Measurements from ENCODE around the gene LENG1.
A peak's percentile ranks its signal among the peaks of the same experiment; 100 is the strongest.
"Not testable (repeated sequence)": the region's sequence is repeated elsewhere in the genome, so short reads cannot be mapped to it uniquely, and the experiment has no call there.

LENG1 gene

DNA sequence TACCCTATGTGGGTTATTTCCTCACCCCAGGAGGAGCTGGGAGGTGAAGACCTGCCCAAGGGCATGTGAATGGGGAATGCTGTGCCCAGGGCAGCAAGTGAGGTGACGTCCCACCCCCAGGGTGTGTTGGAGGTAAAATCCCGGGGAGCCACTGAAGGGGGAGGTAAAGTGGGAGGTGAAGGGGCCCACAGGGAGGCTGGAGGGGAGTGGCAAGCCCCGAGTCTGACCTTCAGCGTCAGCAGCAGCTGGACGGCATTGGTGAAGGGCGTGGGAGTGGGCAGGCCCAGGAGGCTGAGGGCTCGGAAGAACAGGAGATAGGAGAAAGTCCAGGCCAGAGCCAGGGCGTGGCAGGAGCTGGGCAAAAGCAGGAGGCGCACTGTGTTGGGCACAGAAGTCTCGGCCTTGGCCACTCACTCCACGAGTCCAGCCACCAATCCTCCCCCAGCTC, 27.4 kb upstream of the LENG1 start:
- no peak for DNase-seq
- Mint-ChIP-seq H3K4me3 (peak overlapping the region; percentile 93), H3K27me3 (ENCODE audit: low read depth, poor library complexity) (peaks cover 5% of the 10 kb centered on the region)

DNA sequence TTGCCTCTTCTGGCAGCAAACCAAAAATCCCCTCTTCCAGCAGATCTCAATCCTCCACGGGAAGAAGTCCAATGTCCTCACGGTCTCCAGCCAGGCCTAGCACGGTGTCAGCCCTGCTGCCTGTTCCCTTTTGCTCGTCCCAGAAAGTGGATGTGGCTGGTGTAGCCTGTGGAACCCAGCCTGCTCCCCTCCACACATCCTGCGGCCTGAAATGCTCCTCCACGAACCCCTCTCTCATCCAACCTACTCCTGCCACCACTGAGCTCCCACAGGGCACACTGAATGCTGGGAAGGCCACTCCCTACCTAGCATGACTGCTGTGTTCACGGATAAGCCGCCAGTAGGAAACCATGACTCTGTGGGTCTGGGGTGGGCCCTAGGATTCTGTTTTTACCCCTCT, 26.8 kb upstream of the LENG1 start:
- Mint-ChIP-seq H3K36me3 (ENCODE audit: low read depth) (peaks cover 32% of the 10 kb centered on the region), H3K27ac (peak overlapping the region; percentile 25), H3K4me3 (peak overlapping the region; percentile 93)

More for the DNA sequence above, 27.4 kb upstream of the LENG1 start:
- no peak overlapping the region for H3K27ac Mint-ChIP-seq
- H3K4me1 Mint-ChIP-seq: peaks cover 24% of the 10 kb centered on the region
- TF ChIP-seq, protein P1, sequence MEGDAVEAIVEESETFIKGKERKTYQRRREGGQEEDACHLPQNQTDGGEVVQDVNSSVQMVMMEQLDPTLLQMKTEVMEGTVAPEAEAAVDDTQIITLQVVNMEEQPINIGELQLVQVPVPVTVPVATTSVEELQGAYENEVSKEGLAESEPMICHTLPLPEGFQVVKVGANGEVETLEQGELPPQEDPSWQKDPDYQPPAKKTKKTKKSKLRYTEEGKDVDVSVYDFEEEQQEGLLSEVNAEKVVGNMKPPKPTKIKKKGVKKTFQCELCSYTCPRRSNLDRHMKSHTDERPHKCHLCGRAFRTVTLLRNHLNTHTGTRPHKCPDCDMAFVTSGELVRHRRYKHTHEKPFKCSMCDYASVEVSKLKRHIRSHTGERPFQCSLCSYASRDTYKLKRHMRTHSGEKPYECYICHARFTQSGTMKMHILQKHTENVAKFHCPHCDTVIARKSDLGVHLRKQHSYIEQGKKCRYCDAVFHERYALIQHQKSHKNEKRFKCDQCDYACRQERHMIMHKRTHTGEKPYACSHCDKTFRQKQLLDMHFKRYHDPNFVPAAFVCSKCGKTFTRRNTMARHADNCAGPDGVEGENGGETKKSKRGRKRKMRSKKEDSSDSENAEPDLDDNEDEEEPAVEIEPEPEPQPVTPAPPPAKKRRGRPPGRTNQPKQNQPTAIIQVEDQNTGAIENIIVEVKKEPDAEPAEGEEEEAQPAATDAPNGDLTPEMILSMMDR (IDR thresholded peaks at IDR 0.05): no peak
- H3K36me3 Mint-ChIP-seq (ENCODE audit: low read depth): peaks cover 29% of the 10 kb centered on the region
- H3K9me3 Mint-ChIP-seq: no peaks in the 10 kb centered on the region

DNA sequence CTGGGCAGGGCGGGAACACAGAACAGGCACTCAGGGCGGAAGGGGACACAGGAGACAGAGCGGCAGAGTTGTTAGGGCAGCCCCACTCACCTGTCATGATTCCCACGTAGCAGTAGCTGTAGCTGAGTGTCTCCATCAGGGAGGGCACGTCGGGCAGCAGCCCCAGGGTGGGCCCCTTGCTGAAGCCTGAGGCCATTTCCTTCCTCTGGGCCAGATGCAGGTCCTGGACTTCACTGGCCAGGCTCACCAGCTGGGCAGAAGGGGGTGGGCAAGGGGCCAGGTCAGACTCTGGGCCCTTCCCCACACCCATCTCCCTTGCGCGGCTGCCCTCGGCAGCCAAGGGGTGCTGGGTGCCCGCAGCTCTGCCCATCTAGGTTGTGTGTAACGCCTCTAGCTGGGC, 23.9 kb upstream of the LENG1 start:
- TF ChIP-seq, protein P1 (IDR thresholded peaks at IDR 0.05): no peak
- Mint-ChIP-seq H3K27ac (no peak overlapping the region), H3K27me3 (ENCODE audit: low read depth, poor library complexity) (no peaks in the 10 kb centered on the region), H3K9me3 (no peaks in the 10 kb centered on the region), H3K36me3 (ENCODE audit: low read depth) (peaks cover 34% of the 10 kb centered on the region), H3K4me1 (peaks cover 30% of the 10 kb centered on the region), H3K4me3 (no peak overlapping the region)
- DNase-seq: no peak

More for the DNA sequence above, 26.8 kb upstream of the LENG1 start:
- H3K27me3 Mint-ChIP-seq (ENCODE audit: low read depth, poor library complexity): peaks cover 2% of the 10 kb centered on the region
- H3K4me1 Mint-ChIP-seq: peaks cover 18% of the 10 kb centered on the region
- DNase-seq: no peak
- no peaks in the 10 kb centered on the region for H3K9me3 Mint-ChIP-seq
- TF ChIP-seq, protein P1 (IDR thresholded peaks at IDR 0.05): no peak

DNA sequence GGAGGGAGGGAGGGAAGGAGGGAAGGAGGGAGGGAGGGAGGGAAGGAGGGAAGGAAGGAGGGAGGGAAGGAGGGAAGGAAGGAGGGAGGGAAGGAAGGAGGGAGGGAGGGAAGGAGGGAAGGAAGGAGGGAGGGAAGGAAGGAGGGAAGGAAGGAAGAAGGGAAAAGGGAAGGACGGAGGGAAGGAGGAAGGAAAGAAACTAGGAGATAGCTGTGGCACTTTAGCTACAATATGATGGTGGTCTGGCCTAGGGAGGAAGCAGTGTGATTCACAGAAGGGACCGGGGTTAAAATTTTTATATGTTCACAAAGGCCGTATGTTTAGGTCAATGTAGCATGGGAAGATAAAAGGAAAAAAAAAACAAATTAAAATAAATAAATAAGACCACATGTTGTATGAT, 22.4 kb upstream of the LENG1 start:
- not testable (repeated sequence) for H3K4me3 Mint-ChIP-seq; H3K27me3 Mint-ChIP-seq (ENCODE audit: low read depth, poor library complexity); H3K27ac Mint-ChIP-seq; DNase-seq; H3K9me3 Mint-ChIP-seq
- peaks cover 21% of the 10 kb centered on the region for H3K4me1 Mint-ChIP-seq
- H3K36me3 Mint-ChIP-seq (ENCODE audit: low read depth): peaks cover 37% of the 10 kb centered on the region

DNA sequence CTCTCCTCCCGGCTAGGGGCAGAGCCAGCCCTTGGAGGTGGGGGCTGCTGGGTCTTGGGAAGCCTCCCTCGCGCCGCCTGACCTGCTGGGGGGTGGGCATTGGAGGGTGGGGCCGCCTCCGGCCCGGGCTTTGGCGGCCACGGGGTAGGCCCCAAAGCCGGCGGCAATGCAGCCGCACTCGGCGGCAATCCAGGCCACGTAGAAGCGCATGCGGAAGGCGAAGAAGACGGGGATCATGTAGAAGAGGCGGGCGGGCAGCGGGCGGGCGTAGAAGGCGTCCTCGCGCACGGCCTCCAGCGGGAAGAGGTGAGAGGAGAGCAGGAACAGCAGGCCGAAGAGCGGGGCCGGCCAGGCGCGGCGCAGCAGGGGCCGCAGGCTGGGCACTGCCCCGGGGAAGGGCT, 21.2 kb upstream of the LENG1 start:
- Mint-ChIP-seq H3K4me1 (peaks cover 17% of the 10 kb centered on the region), H3K27ac (no peak overlapping the region), H3K4me3 (no peak overlapping the region), H3K27me3 (ENCODE audit: low read depth, poor library complexity) (no peaks in the 10 kb centered on the region), H3K36me3 (ENCODE audit: low read depth) (peaks cover 34% of the 10 kb centered on the region), H3K9me3 (no peaks in the 10 kb centered on the region)
- TF ChIP-seq, protein P1 (IDR thresholded peaks at IDR 0.05): no peak
- no peak for DNase-seq

DNA sequence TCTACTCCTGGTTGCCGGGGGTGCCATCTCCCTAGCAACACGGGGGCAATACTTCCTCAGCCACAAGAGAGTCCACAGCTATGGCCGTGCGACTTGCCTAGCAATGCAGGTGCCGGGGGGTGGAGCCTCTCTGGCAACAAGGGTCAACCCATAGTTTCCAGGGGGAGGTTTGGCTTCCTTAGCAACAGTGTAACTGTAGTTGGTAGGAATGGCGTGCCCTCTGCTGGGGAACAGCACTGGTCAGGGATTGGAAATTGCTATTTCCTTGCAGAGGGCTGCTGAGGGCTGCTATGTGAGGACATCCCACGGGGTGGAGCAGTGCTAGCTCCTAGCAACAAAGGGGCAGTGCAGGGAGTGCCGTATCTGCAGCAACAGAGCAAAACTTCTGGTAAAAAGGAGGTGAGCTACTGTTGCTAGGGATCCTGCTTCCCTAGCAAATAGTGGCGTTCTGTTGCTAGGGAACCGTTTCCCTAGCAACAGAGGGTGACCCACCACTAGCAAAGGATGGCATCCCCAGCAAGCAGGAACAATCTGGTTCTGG, 20.5 kb upstream of the LENG1 start:
- peak overlapping the region; percentile 98 for H3K27ac Mint-ChIP-seq
- TF ChIP-seq, protein P1 (IDR thresholded peaks at IDR 0.05): peak; percentile 63
- H3K4me1 Mint-ChIP-seq: peaks cover 17% of the 10 kb centered on the region
- no peaks in the 10 kb centered on the region for H3K27me3 Mint-ChIP-seq (ENCODE audit: low read depth, poor library complexity)
- DNase-seq: peak; percentile 79
- H3K36me3 Mint-ChIP-seq (ENCODE audit: low read depth): peaks cover 29% of the 10 kb centered on the region
- H3K9me3 Mint-ChIP-seq: no peaks in the 10 kb centered on the region
- no peak overlapping the region for H3K4me3 Mint-ChIP-seq
